ENCODE results near the gene MIPEP.
"Not testable (repeated sequence)": the region's sequence is repeated elsewhere in the genome, so short reads cannot be mapped to it uniquely, and the experiment has no call there.

MIPEP gene

DNA sequence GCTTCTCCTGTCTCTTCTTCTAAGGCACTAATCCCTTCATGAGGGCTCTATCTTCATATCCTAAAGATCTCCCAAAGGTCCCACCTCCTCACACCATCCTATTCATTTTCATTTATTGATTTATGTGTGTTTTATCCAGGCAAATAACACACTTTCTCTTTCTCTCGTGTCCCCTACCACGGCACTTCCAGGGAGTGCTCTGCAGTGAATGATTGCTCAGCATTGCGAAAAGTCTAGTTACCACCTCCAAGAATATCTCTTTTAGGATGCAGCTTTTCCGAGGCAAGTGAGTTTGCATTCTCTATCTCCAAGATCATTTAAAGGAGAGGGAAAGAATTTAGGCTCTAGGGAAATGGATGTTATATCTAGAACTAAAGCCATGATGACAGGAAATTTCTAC lies 101.7 kb downstream of the MIPEP start:
- no peak for DNase-seq (ENCODE audit: low read depth, low spot score)
- no peak overlapping the region for H3K27ac ChIP-seq

DNA sequence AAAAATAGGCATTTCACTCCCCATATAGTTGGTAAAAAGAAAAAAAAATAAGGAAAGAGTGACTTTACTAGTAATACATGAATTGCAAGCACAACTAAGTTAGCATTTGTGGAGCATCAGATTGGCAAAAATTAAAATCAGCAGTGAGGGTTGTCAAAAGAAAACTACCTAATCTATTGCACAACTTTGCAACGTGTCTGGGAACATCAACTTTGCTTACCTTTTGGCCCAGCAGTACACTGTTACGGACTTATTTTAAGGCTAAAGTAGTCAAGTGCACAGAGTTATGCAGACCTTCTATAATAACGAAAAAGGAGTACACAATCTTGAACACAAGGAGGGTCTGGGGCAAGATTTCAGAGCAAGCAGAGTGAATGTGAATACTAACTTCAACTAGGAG lies 102.6 kb downstream of the MIPEP start:
- no peak for DNase-seq (ENCODE audit: low read depth, low spot score)

GRCh38 chr13:23778879-23779278 lies 110.3 kb downstream of the MIPEP start:
- peak overlapping the region; percentile 6 for H3K27ac ChIP-seq
- peak; percentile 55 for DNase-seq (ENCODE audit: low read depth, low spot score)

More for the DNA sequence above, 102.6 kb downstream of the MIPEP start:
- no peak overlapping the region for H3K27ac ChIP-seq

DNA sequence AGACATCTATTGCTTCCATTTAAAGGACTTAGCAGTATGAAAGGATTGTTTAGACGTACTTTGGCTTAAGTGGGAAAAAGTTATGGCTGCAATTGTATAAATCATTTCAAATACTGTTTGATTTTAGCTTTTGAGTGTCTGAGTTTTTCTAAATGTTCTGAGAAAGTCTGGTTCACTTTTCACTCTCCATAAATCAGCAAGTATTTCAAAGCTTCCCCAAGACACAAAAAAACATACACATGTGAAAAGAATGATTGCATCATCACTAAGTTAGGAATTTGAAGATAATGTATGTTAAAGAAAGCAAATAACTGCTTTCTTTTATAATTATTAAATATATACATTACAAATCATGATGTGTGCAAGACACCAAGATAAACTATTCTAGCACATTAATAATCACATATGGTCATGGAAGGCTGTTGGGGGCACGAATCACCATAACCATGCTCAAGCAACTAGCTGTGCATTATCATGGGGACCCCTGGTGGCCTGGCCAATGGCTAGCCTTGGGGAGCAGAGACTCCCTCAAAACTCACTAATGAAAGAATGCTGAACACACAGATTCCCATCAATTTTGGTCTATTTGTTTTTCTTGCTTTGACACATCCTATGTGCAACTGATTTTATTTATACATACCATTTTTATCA lies 111.1 kb downstream of the MIPEP start:
- peak overlapping the region; percentile 6 for H3K27ac ChIP-seq
- DNase-seq (ENCODE audit: low read depth, low spot score): no peak

DNA sequence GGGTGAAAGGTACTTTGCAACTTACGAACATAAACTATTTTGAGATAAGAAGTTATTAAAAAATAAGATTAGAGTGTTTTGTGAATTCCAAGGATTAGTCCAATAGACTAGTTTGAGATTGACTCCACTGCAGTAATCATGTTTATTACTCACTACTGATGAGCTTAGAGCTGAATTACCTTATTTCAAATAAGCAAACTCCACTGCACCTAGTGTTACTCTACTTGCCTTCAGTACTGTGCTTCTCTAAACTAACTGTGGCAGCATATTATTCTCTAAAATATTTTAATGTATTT lies 111.7 kb downstream of the MIPEP start:
- H3K27ac ChIP-seq: no peak overlapping the region
- DNase-seq (ENCODE audit: low read depth, low spot score): no peak

DNA sequence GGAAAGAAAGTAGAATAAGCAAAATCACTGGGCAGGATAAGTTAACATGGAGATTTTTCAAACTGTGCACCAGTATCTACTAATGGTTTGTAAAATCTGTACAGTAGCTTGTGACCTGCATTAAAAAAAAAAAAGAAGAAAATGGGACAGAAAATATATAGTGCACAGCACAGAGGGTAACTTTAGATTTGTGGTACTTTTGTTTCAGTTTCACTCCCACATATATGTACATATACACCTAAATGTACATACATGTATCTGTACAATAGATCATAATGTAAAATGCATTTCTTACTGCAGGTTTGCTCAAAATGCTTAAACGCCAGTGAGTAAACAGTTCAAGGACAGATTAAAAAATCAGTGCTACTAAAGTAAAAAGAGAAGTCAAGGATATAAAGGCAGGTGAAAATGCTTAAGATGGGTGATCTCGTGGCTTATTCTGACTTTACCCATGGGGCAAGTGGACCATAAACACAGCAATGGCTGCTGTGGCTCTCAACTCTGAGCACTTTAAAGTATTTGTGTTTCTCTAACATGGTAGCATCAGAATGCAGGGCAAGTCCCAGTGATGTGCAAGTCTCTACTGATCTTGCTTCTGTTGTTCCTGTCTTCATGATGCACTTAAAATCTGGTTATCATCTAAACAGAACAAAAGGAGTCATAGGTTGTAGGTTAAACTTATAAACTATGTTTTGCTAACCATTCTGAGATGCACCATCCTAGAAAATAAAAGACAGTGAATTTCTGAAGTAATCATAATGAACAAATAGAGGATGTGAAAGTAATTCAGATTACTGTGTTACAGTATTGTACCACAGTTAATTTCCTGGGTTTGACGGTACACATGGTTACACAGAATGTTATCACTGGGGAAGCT lies 112.3 kb downstream of the MIPEP start:
- DNase-seq (ENCODE audit: low read depth, low spot score): no peak

GRCh38 chr13:23772717-23773116 lies 116.5 kb downstream of the MIPEP start:
- peak overlapping the region; percentile 93 for H3K27ac ChIP-seq
- DNase-seq (ENCODE audit: low read depth, low spot score): no peak

More for the DNA sequence above, 112.3 kb downstream of the MIPEP start:
- no peak overlapping the region for H3K27ac ChIP-seq

- peak; percentile 62 for DNase-seq (ENCODE audit: low read depth, low spot score)
- peak overlapping the region; percentile 93 for H3K27ac ChIP-seq
These were observed 117.2 kb downstream of the MIPEP start for GRCh38 chr13:23771956-23772355.

GRCh38 chr13:23771552-23771951 lies 117.6 kb downstream of the MIPEP start:
- H3K27ac ChIP-seq: peak overlapping the region; percentile 93
- peak; percentile 83 for DNase-seq (ENCODE audit: low read depth, low spot score)

DNA sequence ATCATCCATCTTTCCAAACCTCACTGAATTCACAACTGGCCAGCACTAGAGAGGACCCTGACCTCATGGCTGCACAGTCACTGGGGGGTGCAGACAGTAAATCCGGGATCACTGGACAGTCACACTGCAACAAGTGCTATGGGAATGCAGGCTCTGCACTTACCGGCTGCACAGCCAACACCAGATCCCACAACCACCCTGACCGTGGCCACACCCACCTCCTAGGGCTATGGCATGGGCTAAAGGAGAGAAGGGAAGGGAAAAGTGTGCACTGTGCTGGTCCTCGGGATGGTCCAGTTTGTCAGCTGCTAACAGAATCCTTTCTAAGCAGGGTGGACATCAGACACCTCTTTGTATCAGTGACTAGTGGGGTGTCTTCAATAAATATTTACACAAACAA lies 118.2 kb downstream of the MIPEP start:
- no peak for DNase-seq (ENCODE audit: low read depth, low spot score)
- H3K27ac ChIP-seq: peak overlapping the region; percentile 93

DNA sequence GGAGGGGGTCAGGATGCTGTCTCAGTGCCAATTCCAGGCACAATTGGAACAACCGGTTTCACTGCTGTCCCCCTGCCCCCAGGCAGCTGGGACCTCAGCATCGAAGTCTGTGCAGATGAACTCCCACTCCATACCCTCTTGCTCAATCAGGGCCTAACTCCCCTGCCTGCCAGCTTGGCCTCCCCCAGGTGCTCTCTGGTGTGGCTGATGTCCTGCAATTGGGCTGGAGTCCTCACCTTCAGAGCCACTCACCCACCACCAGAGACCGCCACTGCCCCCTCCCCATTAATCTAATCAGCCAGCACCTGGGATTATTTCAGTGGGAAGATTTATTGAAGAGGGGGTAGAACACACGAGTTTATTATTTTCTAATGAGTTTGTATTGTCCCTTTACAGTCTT lies 118.8 kb downstream of the MIPEP start:
- no peak for DNase-seq (ENCODE audit: low read depth, low spot score)
- H3K27ac ChIP-seq: peak overlapping the region; percentile 93

DNA sequence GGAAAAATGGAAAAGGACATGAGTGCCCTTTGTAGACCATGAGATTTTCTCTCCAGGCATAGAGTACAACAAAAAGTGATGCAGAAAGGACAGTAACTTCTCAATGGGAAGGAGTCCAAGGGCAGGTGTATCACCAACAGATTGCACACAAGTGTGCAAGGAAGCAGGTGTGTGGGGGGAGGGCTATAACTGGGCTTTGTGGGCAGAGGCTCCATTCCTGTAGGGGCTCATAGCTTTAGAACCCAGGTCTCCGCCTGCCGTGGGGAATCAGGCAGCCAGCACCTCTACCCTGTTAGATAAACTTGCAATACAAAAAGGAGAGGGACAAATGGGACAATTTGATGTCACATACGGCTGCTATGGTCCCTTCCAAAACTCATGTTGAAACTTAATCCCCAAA lies 119.8 kb downstream of the MIPEP start:
- DNase-seq (ENCODE audit: low read depth, low spot score): no peak
- H3K27ac ChIP-seq: no peak overlapping the region

DNA sequence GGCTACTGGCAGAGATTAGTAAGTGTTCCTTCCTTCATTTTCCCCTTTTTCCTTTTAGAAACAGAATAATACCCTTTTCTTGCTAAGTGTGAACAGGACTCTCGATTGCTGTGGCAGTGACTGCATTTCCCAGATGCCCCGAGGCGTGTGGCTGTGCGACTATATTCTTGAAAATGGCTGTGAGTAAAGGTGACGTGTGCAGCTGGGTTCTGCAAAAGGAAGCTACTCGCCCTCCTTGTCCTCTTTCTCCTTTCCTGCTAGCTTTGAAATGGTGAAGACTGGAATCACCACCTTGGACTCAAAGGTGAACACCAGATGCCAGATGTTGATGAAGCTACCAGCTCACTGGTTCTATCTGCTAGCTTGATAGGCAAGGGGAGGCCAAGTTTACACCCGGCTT lies 121.4 kb downstream of the MIPEP start:
- DNase-seq (ENCODE audit: low read depth, low spot score): no peak
- H3K27ac ChIP-seq: no peak overlapping the region

DNA sequence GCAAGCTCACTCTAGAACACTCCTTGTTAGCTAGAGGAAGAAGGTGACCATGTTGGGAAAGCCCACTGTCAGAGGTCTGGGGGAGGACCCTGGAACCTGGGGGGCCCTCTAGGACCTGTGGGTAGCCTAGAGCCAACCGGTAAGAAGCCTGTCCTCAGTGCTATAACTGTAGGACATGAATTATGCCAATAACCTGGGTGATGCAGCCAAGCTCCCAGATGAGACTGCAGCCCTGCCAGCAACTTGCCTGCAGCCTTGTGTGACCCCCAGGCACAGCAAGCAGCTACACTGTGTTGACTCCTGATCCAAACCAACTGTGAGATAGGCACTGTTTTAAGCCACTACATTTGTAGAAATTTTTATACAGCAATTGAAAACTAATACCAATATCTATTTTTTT lies 122.3 kb downstream of the MIPEP start:
- no peak for DNase-seq (ENCODE audit: low read depth, low spot score)
- H3K27ac ChIP-seq: no peak overlapping the region

GRCh38 chr13:23766283-23766682 lies 122.9 kb downstream of the MIPEP start:
- no peak overlapping the region for H3K27ac ChIP-seq
- no peak for DNase-seq (ENCODE audit: low read depth, low spot score)

GRCh38 chr13:23765531-23765930 lies 123.7 kb downstream of the MIPEP start:
- DNase-seq (ENCODE audit: low read depth, low spot score): no peak

GRCh38 chr13:23763318-23763717 lies 125.9 kb downstream of the MIPEP start:
- no peak overlapping the region for H3K27ac ChIP-seq
- no peak for DNase-seq (ENCODE audit: low read depth, low spot score)

More at GRCh38 chr13:23765531-23765930, 123.7 kb downstream of the MIPEP start:
- H3K27ac ChIP-seq: no peak overlapping the region

DNA sequence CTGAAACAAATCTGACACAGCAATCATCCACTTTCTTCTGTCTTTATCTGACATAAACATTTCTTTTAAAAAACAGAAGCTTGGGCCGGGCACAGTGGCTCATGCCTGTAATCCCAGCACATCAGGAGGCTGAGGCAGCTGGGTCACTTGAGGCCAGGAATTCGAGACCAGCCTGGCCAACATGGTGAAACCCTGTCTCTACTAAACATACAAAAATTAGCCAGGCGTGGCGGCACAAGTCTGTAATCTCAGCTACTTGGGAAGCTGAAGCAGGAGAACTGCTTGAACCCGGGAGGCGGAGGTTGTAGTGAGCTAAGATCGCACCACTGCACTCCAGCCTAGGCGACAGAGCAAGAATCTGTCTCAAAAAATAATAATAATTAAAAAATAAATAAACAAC lies 127.4 kb downstream of the MIPEP start:
- DNase-seq (ENCODE audit: low read depth, low spot score); H3K27ac ChIP-seq: not testable (repeated sequence)

DNA sequence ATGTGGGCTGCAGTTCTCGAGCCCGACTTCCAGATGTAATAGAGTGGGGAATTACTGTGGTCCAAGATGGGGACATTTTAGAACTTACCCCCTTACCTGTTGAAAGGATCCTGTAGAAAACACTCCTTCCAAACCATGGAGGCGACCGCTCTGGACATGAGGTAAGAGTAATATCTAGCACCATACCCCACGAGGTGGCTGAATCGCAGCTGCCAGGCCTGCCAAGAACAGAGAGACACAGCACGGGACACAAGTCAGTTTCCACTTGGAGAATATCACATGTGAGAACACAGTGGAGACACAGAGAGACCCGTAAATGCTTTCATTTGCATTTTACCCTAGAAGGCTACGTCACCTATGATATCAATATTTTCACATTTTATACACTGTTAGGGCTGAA lies 129.2 kb downstream of the MIPEP start:
- no peak overlapping the region for H3K27ac ChIP-seq

GRCh38 chr13:23758798-23759527 lies 130.2 kb downstream of the MIPEP start:
- no peak for DNase-seq (ENCODE audit: low read depth, low spot score)
- no peak overlapping the region for H3K27ac ChIP-seq

More for the DNA sequence above, 129.2 kb downstream of the MIPEP start:
- DNase-seq (ENCODE audit: low read depth, low spot score): no peak

DNA sequence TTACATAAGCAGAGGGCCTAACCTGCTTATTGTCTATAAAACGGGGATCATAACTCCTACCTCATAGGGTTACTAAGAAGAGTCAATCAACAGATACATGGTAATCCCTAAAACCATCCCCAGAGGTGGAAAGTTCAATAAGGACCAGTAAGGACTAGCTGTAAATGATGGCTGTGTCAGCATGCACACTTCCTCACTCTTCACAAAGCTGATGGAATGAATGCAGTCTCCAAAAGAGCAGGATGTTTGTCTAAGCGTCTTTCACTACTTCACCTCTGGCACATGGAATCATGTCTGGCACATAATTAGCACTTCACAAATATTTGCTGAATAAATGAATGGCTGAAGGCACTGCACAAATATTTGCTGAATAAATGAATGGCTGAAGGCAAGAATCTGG lies 134.2 kb downstream of the MIPEP start:
- no peak for DNase-seq (ENCODE audit: low read depth, low spot score)
- peak overlapping the region; percentile 89 for H3K27ac ChIP-seq
